IMR-90 (cell line): ENCODE results near the gene MPND. TPM values are rescaled to one million over a fixed set of nuclear protein-coding genes. Genes with fewer than 3 reads are reported as not detected.

Experiments used
- ATAC-seq: fragments of 200-7000 bp; cut with Tn5 transposase; 2 replicates; pipeline ENCODE4 v1.9.1; 2020; ENCODE audit warnings: low read depth, mild to moderate bottlenecking, moderate library complexity
- BruUV-seq: library from RNA; stranded (reverse); fragments of 400-500 nt; replicated peaks from 2 replicates; lab custom pipeline; 2021; lab: Mats Ljungman, UMichigan
- CTCF ChIA-PET: fragments of 300-600 bp; formaldehyde crosslinking; extraction: SDS; loops from one replicate; lab custom pipeline; 2021; ENCODE audit warnings: antibody characterized with exemption; lab: Yijun Ruan, JAX
- POLR2A ChIA-PET: fragments of 300-600 bp; sonication (Branson Sonifier 250); formaldehyde crosslinking; loops from one replicate; lab custom pipeline; 2022; ENCODE audit warnings: antibody characterized with exemption; ENCODE audit not compliant: unreplicated experiment; lab: Charles Lee
- DNase-seq: peaks from one replicate; pipeline ENCODE4 v3.0.0; 2013
- H2AFZ ChIP-seq: replicated peaks from 2 replicates; pipeline ENCODE3; 2013; ENCODE audit warnings: low read length, mild to moderate bottlenecking; ENCODE audit not compliant: poor library complexity
- H2AK5ac ChIP-seq: 2 replicates; pipeline ENCODE4 v1.6.1; 2013; ENCODE audit warnings: low read depth, low read length, inconsistent platforms
- H2AK9ac ChIP-seq: replicated peaks from 2 replicates; pipeline ENCODE3; 2013; ENCODE audit warnings: mild to moderate bottlenecking, low read depth, low read length, moderate library complexity; ENCODE audit not compliant: poor library complexity
- H2BK120ac ChIP-seq: 2 replicates; pipeline ENCODE4 v1.6.1; 2013; ENCODE audit warnings: low read depth, low read length, inconsistent platforms
- H2BK15ac ChIP-seq: 3 replicates; pipeline ENCODE4 v1.6.1; 2013; ENCODE audit warnings: low read depth, low read length, inconsistent platforms
- H2BK20ac ChIP-seq: 2 replicates; pipeline ENCODE4 v1.6.1; 2013; ENCODE audit warnings: low read depth, mild to moderate bottlenecking, inconsistent platforms, low read length, moderate library complexity
- H2BK5ac ChIP-seq: 2 replicates; pipeline ENCODE4 v1.6.1; 2013; ENCODE audit warnings: mild to moderate bottlenecking, low read depth, low read length, inconsistent platforms; ENCODE audit not compliant: poor library complexity, severe bottlenecking
- H3K14ac ChIP-seq: replicated peaks from 2 replicates; pipeline ENCODE4 v1.6.1; 2013; ENCODE audit warnings: low read depth, low read length, inconsistent platforms
- H3K18ac ChIP-seq: 2 replicates; pipeline ENCODE4 v1.6.1; 2013; ENCODE audit warnings: low read depth, low read length, control low read depth
- H3K23ac ChIP-seq: 2 replicates; pipeline ENCODE4 v1.6.1; 2013; ENCODE audit warnings: low read depth, low read length, inconsistent platforms
- H3K27ac ChIP-seq: 2 replicates; pipeline ENCODE4 v1.5.1; 2013; ENCODE audit warnings: mild to moderate bottlenecking, control low read depth, low read length; ENCODE audit not compliant: insufficient read depth
- H3K27me3 ChIP-seq: 2 replicates; pipeline ENCODE4 v1.6.1; 2013; ENCODE audit warnings: low read length; ENCODE audit not compliant: control insufficient read depth, insufficient read depth
- H3K36me3 ChIP-seq: 2 replicates; pipeline ENCODE4 v1.6.1; 2013; ENCODE audit warnings: low read length, mixed read lengths; ENCODE audit not compliant: control insufficient read depth, insufficient read depth
- H3K4ac ChIP-seq: 2 replicates; pipeline ENCODE4 v1.6.1; 2013; ENCODE audit warnings: low read depth, low read length, inconsistent platforms
- H3K4me1 ChIP-seq: 2 replicates; pipeline ENCODE4 v1.6.1; 2013; ENCODE audit warnings: low read length, mixed read lengths; ENCODE audit not compliant: control insufficient read depth, insufficient read depth
- H3K4me2 ChIP-seq: 2 replicates; pipeline ENCODE4 v1.6.1; 2013; ENCODE audit warnings: low read depth, mild to moderate bottlenecking, control low read depth, low read length, moderate library complexity
- H3K4me3 ChIP-seq: 2 replicates; pipeline ENCODE4 v1.5.1; 2013; ENCODE audit warnings: low read depth, mild to moderate bottlenecking, control low read depth, low read length, moderate library complexity; ENCODE audit not compliant: insufficient read depth
- H3K56ac ChIP-seq: 2 replicates; pipeline ENCODE4 v1.6.1; 2013; ENCODE audit warnings: low read length, inconsistent platforms; ENCODE audit not compliant: insufficient read depth; ENCODE audit errors: extremely low read depth
- H3K79me1 ChIP-seq, 2 experiments: 2 replicates each; pipeline ENCODE4 v1.6.1; 2013; ENCODE audit warnings: low read length in 2 of 2, inconsistent platforms in 1 of 2, low read depth in 1 of 2
- H3K9ac ChIP-seq: 2 replicates; pipeline ENCODE4 v1.6.1; 2013; ENCODE audit warnings: low read depth, low read length, control low read depth
- H3K9me1 ChIP-seq: 2 replicates; pipeline ENCODE4 v1.6.1; 2013; ENCODE audit warnings: low read length, inconsistent platforms; ENCODE audit not compliant: insufficient read depth
- H3K9me3 ChIP-seq: 2 replicates; pipeline ENCODE4 v1.6.1; 2013; ENCODE audit warnings: low read length; ENCODE audit not compliant: control insufficient read depth, insufficient read depth
- H4K20me1 ChIP-seq: 2 replicates; pipeline ENCODE4 v1.6.1; 2013; ENCODE audit warnings: low read length, inconsistent platforms; ENCODE audit not compliant: insufficient read depth
- H4K5ac ChIP-seq: 2 replicates; pipeline ENCODE4 v1.6.1; 2013; ENCODE audit warnings: mild to moderate bottlenecking, low read depth, low read length, control low read depth
- H4K8ac ChIP-seq, 2 experiments: 2 replicates each; pipeline ENCODE4 v1.6.1; 2013; ENCODE audit warnings: low read depth in 2 of 2, low read length in 2 of 2, control low read depth in 1 of 2, inconsistent platforms in 1 of 2
- H4K91ac ChIP-seq: 2 replicates; pipeline ENCODE4 v1.6.1; 2013; ENCODE audit warnings: low read depth, low read length, inconsistent platforms; ENCODE audit not compliant: insufficient read depth
- CTCF ChIP-seq: conservative IDR thresholded peaks from 2 replicates; pipeline ENCODE4 v1.5.1; 2012; ENCODE audit warnings: mild to moderate bottlenecking, low read depth, low read length, improper control_type of control experiment
- MAZ ChIP-seq: IDR thresholded peaks from 2 replicates; pipeline ENCODE4 v1.6.1; 2012; ENCODE audit warnings: low read depth, mild to moderate bottlenecking, low read length, improper control_type of control experiment, moderate library complexity, borderline replicate concordance
- WGBS, 2 experiments: methylation state at CpG; one replicate each; pipeline versions ENCODE4 v1.1.5 to v1.1.7; 2013; ENCODE audit warnings: missing lambda C conversion rate in 2 of 2; ENCODE audit not compliant: insufficient read length in 1 of 2; ENCODE audit errors: extremely low coverage in 2 of 2; 5-methylcytosine and 5-hydroxymethylcytosine counted together
- dilution Hi-C: fragments of 300-500 bp; cut with HindIII; formaldehyde crosslinking; loops from one replicate; pipeline ENCODE4 v1.14.3; 2018; ENCODE audit warnings: low sequenced_read_pairs; ENCODE audit not compliant: unreplicated experiment
- in situ Hi-C: fragments of 300-500 bp; cut with MboI; formaldehyde crosslinking; loops from 3 replicates; pipeline ENCODE4 v1.14.3; 2019; ENCODE audit warnings: low sequenced_read_pairs, inconsistent platforms, mixed read lengths
- intact Hi-C: fragments of 100-400 bp; cut with micrococcal nuclease; formaldehyde crosslinking; loops from 2 replicates; pipeline ENCODE4 v1.10.0; 2022
- polyA plus RNA-seq, 3 experiments: library from polyadenylated mRNA; depleted of rRNA; stranded (reverse); fragments of >200 nt; gene quantifications; 2 replicates each; pipeline ENCODE4 v1.2.3, GENCODE V29; 2012; ENCODE audit warnings: low replicate concordance in 1 of 3
- total RNA-seq: library from RNA; depleted of rRNA; stranded (reverse); fragments of >200 nt; gene quantifications from 2 replicates; pipeline ENCODE4 v1.2.3, GENCODE V29; 2012

MPND gene
- total and polyA plus RNA-seq, 2 of the 4 experiments (the other 2 are of a cell fraction), result 2.3 to 8.1 TPM

GRCh38 chr19:4388337-4389063, 45.1 kb downstream of the MPND start:
- no peak overlapping the region for H2AK5ac ChIP-seq
- no peak overlapping the region for H3K4ac ChIP-seq
- in situ Hi-C loops (no loop called here), dilution Hi-C loops (no loop called here), intact Hi-C loops (no loop called here)
- no peak overlapping the region for H2BK120ac ChIP-seq
- H3K4me3 ChIP-seq, result no peak overlapping the region
- no peak overlapping the region for H4K91ac ChIP-seq
- H3K9me3 ChIP-seq, result no peaks in the 10 kb centered on the region
- no peak overlapping the region for H3K18ac ChIP-seq
- H4K5ac ChIP-seq, result no peak overlapping the region
- ChIA-PET CTCF (interaction anchor here (0.9 kb wide), 1 partner anchor 14 kb away, joined by 3 read pairs; no protein-coding TSS in a partner anchor), POLR2A (no interaction called here)
- H3K9me1 ChIP-seq, result peaks cover 23% of the 10 kb centered on the region; the same call in 1 of the 2 replicates
- H3K23ac ChIP-seq, result no peak overlapping the region
- no TSS peak for BruUV-seq
- peaks cover 46% of the 10 kb centered on the region for H3K4me1 ChIP-seq
- H3K14ac ChIP-seq, result no peak overlapping the region
- H3K36me3 ChIP-seq, result peaks cover 14% of the 10 kb centered on the region
- H3K9ac ChIP-seq, result no peak overlapping the region
- no peaks in the 10 kb centered on the region for H3K27me3 ChIP-seq
- peaks cover 94% of the 10 kb centered on the region for H4K20me1 ChIP-seq
- WGBS, 2 experiments, result 87% methylated on average over 5 of the region's 16 CpGs; no CpG with 5 or more reads in 1 of the 2 experiments
- DNase-seq, result no peak
- no peak overlapping the region for H2BK20ac ChIP-seq
- H2AFZ ChIP-seq, result no peak overlapping the region
- no peak overlapping the region for H3K4me2 ChIP-seq
- H4K8ac ChIP-seq, result no peak overlapping the region
- H2BK5ac ChIP-seq, result no peak overlapping the region
- TF ChIP-seq MAZ (no peak), CTCF (no peak)
- peaks cover 17 to 95% of the 10 kb centered on the region in 2 experiments for H3K79me1 ChIP-seq
- no peak overlapping the region for H3K27ac ChIP-seq
- H2BK15ac ChIP-seq, result no peak overlapping the region
- H2AK9ac ChIP-seq, result peak overlapping the region; percentile 62
- no peak for ATAC-seq
- H3K56ac ChIP-seq, result no peak overlapping the region
